Measurements from ENCODE around the gene ITGAX. TPM values are rescaled to one million over a fixed set of nuclear protein-coding genes. Genes with fewer than 3 reads are reported as not detected.

Gene ITGAX
- total RNA-seq, 1 donor from 2014 or later, result not detected

GRCh38 chr16:31400191-31400590 lies 45.2 kb downstream of the ITGAX start:
- Mint-ChIP-seq H3K27me3 (ENCODE audit: low read depth) (no peaks in the 10 kb centered on the region), H3K9me3 (ENCODE audit: low read depth) (peaks cover 8% of the 10 kb centered on the region), H3K27ac (ENCODE audit: unreplicated experiment) (no peak overlapping the region), H3K4me1 (ENCODE audit: low read depth) (no peaks in the 10 kb centered on the region), H3K4me3 (ENCODE audit: unreplicated experiment) (no peak overlapping the region), H3K36me3 (ENCODE audit: low read depth) (no peaks in the 10 kb centered on the region)
- no peak for DNase-seq (ENCODE audit: low spot score)
- TF ChIP-seq, protein P1, sequence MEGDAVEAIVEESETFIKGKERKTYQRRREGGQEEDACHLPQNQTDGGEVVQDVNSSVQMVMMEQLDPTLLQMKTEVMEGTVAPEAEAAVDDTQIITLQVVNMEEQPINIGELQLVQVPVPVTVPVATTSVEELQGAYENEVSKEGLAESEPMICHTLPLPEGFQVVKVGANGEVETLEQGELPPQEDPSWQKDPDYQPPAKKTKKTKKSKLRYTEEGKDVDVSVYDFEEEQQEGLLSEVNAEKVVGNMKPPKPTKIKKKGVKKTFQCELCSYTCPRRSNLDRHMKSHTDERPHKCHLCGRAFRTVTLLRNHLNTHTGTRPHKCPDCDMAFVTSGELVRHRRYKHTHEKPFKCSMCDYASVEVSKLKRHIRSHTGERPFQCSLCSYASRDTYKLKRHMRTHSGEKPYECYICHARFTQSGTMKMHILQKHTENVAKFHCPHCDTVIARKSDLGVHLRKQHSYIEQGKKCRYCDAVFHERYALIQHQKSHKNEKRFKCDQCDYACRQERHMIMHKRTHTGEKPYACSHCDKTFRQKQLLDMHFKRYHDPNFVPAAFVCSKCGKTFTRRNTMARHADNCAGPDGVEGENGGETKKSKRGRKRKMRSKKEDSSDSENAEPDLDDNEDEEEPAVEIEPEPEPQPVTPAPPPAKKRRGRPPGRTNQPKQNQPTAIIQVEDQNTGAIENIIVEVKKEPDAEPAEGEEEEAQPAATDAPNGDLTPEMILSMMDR (IDR thresholded peaks at IDR 0.05), result no peak

DNA sequence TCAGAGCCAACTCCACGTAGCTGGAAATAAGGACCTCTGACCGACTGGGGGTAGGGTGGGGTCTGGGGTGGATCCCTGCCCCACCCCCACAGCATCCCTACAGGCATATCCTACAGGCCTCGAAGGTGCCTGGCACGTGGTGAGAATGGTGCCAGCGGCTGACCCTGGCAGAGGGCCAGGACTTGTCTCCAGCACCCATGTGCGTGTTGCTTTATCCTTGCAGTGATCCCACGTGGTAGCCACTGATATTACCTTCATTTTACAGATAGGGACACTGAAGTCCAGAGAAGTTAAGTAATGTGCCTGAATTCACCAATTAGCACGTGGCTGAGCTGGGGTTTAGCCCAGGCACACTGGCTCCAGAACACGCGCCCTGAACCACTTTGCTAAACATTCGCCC lies 46.5 kb downstream of the ITGAX start:
- Mint-ChIP-seq H3K27me3 (ENCODE audit: low read depth) (no peaks in the 10 kb centered on the region), H3K9me3 (ENCODE audit: low read depth) (peaks cover 8% of the 10 kb centered on the region), H3K4me1 (ENCODE audit: low read depth) (no peaks in the 10 kb centered on the region), H3K4me3 (ENCODE audit: unreplicated experiment) (no peak overlapping the region), H3K36me3 (ENCODE audit: low read depth) (no peaks in the 10 kb centered on the region), H3K27ac (ENCODE audit: unreplicated experiment) (no peak overlapping the region)
- TF ChIP-seq, protein P1 (IDR thresholded peaks at IDR 0.05), result no peak
- DNase-seq (ENCODE audit: low spot score), result no peak

- H3K4me3 Mint-ChIP-seq (ENCODE audit: unreplicated experiment), result no peak overlapping the region
- TF ChIP-seq, protein P1 (IDR thresholded peaks at IDR 0.05), result no peak
- peaks cover 8% of the 10 kb centered on the region for H3K9me3 Mint-ChIP-seq (ENCODE audit: low read depth)
- H3K27me3 Mint-ChIP-seq (ENCODE audit: low read depth), result no peaks in the 10 kb centered on the region
- no peaks in the 10 kb centered on the region for H3K36me3 Mint-ChIP-seq (ENCODE audit: low read depth)
- no peaks in the 10 kb centered on the region for H3K4me1 Mint-ChIP-seq (ENCODE audit: low read depth)
- DNase-seq (ENCODE audit: low spot score), result no peak
- H3K27ac Mint-ChIP-seq (ENCODE audit: unreplicated experiment), result no peak overlapping the region
These were observed 47.7 kb downstream of the ITGAX start for GRCh38 chr16:31402687-31403086.

- H3K9me3 Mint-ChIP-seq (ENCODE audit: low read depth), result peaks cover 8% of the 10 kb centered on the region
- H3K4me3 Mint-ChIP-seq (ENCODE audit: unreplicated experiment), result no peak overlapping the region
- no peaks in the 10 kb centered on the region for H3K36me3 Mint-ChIP-seq (ENCODE audit: low read depth)
- no peak for DNase-seq (ENCODE audit: low spot score)
- TF ChIP-seq, protein P1 (IDR thresholded peaks at IDR 0.05), result no peak
- H3K4me1 Mint-ChIP-seq (ENCODE audit: low read depth), result no peaks in the 10 kb centered on the region
- H3K27me3 Mint-ChIP-seq (ENCODE audit: low read depth), result peaks cover 8% of the 10 kb centered on the region
- no peak overlapping the region for H3K27ac Mint-ChIP-seq (ENCODE audit: unreplicated experiment)
These were observed 48.8 kb downstream of the ITGAX start for GRCh38 chr16:31403590-31404352.

- no peaks in the 10 kb centered on the region for H3K36me3 Mint-ChIP-seq (ENCODE audit: low read depth)
- H3K9me3 Mint-ChIP-seq (ENCODE audit: low read depth), result peaks cover 5% of the 10 kb centered on the region
- H3K27me3 Mint-ChIP-seq (ENCODE audit: low read depth), result peaks cover 11% of the 10 kb centered on the region
- H3K4me3 Mint-ChIP-seq (ENCODE audit: unreplicated experiment), result no peak overlapping the region
- no peak overlapping the region for H3K27ac Mint-ChIP-seq (ENCODE audit: unreplicated experiment)
- TF ChIP-seq, protein P1 (IDR thresholded peaks at IDR 0.05), result no peak
- H3K4me1 Mint-ChIP-seq (ENCODE audit: low read depth), result no peaks in the 10 kb centered on the region
- no peak for DNase-seq (ENCODE audit: low spot score)
These were observed 49.5 kb downstream of the ITGAX start for GRCh38 chr16:31404353-31405064.
